Measurements from ENCODE around the gene WDR59.

- TF ChIP-seq CTCF (conservative IDR thresholded peaks at IDR 0.05; ENCODE audit: low read depth, low read length), result no peak
- TF ChIP-seq POLR2A (IDR thresholded peaks at IDR 0.05; ENCODE audit: low read depth, low read length), result no peak
- no peak for TF ChIP-seq MAZ (IDR thresholded peaks at IDR 0.05; ENCODE audit: borderline replicate concordance, low read depth, low read length)
- no peak for TF ChIP-seq FOS (IDR thresholded peaks at IDR 0.05; ENCODE audit: low read depth, low read length)
- no peak for TF ChIP-seq NFE2L2 (IDR thresholded peaks at IDR 0.05; ENCODE audit: low read depth, low read length)
- no peak for TF ChIP-seq MXI1 (IDR thresholded peaks at IDR 0.05; ENCODE audit: borderline replicate concordance, low read depth, low read length)
- no peak for TF ChIP-seq ELK1 (IDR thresholded peaks at IDR 0.05; ENCODE audit: borderline replicate concordance, low read depth, low read length)
- TF ChIP-seq RAD21 (IDR thresholded peaks at IDR 0.05; ENCODE audit: low read length), result no peak
- no peak for TF ChIP-seq SMC3 (IDR thresholded peaks at IDR 0.05; ENCODE audit: low read depth, low read length)
Measured at GRCh38 chr16:74944466-74944865, 40.5 kb downstream of the WDR59 start.

All from IMR-90 (cell line).